GM21526 (cell line): ENCODE measurements around the gene SLC10A3.
A peak's percentile ranks its signal among the peaks of the same experiment; 100 is the strongest.

Source experiments
- ATAC-seq: cut with Tn5 transposase; IDR thresholded peaks from one replicate; pipeline ENCODE4 v1.9.1; 2021; ENCODE audit warnings: moderate library complexity; ENCODE audit not compliant: unreplicated experiment, low FRiP score

SLC10A3 gene

GRCh38 chrX:154443992-154444754, 46.3 kb downstream of the SLC10A3 start, which contains the start of gene FAM50A:
FAM50A (plus strand) TSS chrX:154444141; CDS start chrX:154444236, 95 bp downstream.
- ATAC-seq = peak; percentile 46

GRCh38 chrX:154443479-154443910, 46.9 kb downstream of the SLC10A3 start:
- no peak for ATAC-seq

GRCh38 chrX:154441984-154442707, 48.3 kb downstream of the SLC10A3 start:
- no peak for ATAC-seq

- no peak for ATAC-seq
These were observed 48.9 kb downstream of the SLC10A3 start for GRCh38 chrX:154441564-154441963.

GRCh38 chrX:154440623-154441357, 49.6 kb downstream of the SLC10A3 start:
- no peak for ATAC-seq

- ATAC-seq = no peak
These were observed 50.6 kb downstream of the SLC10A3 start for GRCh38 chrX:154439841-154440240.

- ATAC-seq = no peak
These were observed 52.2 kb downstream of the SLC10A3 start for GRCh38 chrX:154437971-154438893.
